RWPE2 (cell line): ENCODE results near the gene HUS1.
"Not testable (repeated sequence)": the region's sequence is repeated elsewhere in the genome, so short reads cannot be mapped to it uniquely, and the experiment has no call there.

Source experiments
- ATAC-seq: fragments of 200-7000 bp; cut with Tn5 transposase; 3 replicates; pipeline ENCODE4 v1.9.1; 2021; ENCODE audit warnings: low read depth
- DNase-seq: peaks from one replicate; pipeline ENCODE4 v3.0.0-alpha.2; 2020; ENCODE audit warnings: low spot score
- H3K27ac ChIP-seq: fragments of 450-650 bp; 2 replicates; pipeline ENCODE4 v1.5.1; 2017; ENCODE audit warnings: mild to moderate bottlenecking; ENCODE audit not compliant: poor library complexity, severe bottlenecking
- H3K27me3 ChIP-seq: fragments of 250-450 bp; sonication (Bioruptor Pico); 2 replicates; pipeline ENCODE4 v1.5.1; 2021; ENCODE audit warnings: mild to moderate bottlenecking, moderate library complexity; ENCODE audit not compliant: insufficient read depth, poor library complexity, severe bottlenecking
- H3K36me3 ChIP-seq: fragments of 250-450 bp; sonication (Bioruptor Pico); 2 replicates; pipeline ENCODE4 v1.5.1; 2020; ENCODE audit warnings: low read depth, mild to moderate bottlenecking, moderate library complexity
- H3K4me1 ChIP-seq: fragments of 250-450 bp; sonication (Bioruptor Pico); 2 replicates; pipeline ENCODE4 v1.5.1; 2021; ENCODE audit warnings: mild to moderate bottlenecking, moderate library complexity; ENCODE audit not compliant: insufficient read depth, poor library complexity, severe bottlenecking
- H3K4me3 ChIP-seq: fragments of 250-450 bp; sonication (Bioruptor Pico); 2 replicates; pipeline ENCODE4 v1.5.1; 2021; ENCODE audit warnings: mild to moderate bottlenecking, moderate library complexity; ENCODE audit not compliant: severe bottlenecking
- H3K9me3 ChIP-seq: fragments of 250-450 bp; sonication (Bioruptor Pico); 2 replicates; pipeline ENCODE4 v1.5.1; 2021; ENCODE audit warnings: mild to moderate bottlenecking, moderate library complexity; ENCODE audit not compliant: severe bottlenecking
- CTCF ChIP-seq: fragments of 450-650 bp; IDR thresholded peaks from one replicate; pipeline ENCODE4 v1.5.1; 2017; ENCODE audit warnings: mild to moderate bottlenecking, moderate library complexity; ENCODE audit not compliant: poor library complexity, severe bottlenecking

HUS1 gene

GRCh38 chr7:48004638-48005037 lies 25.2 kb upstream of the HUS1 start:
- DNase-seq (no peak), ATAC-seq (no peak)
- peaks cover 11% of the 10 kb centered on the region for H3K4me1 ChIP-seq
- no peak overlapping the region for H3K27ac ChIP-seq
- TF ChIP-seq CTCF = no peak
- no peaks in the 10 kb centered on the region for H3K36me3 ChIP-seq
- no peak overlapping the region for H3K4me3 ChIP-seq
- H3K9me3 ChIP-seq = no peaks in the 10 kb centered on the region
- H3K27me3 ChIP-seq = no peaks in the 10 kb centered on the region

- H3K36me3 ChIP-seq = no peaks in the 10 kb centered on the region
- no peaks in the 10 kb centered on the region for H3K27me3 ChIP-seq
- no peak overlapping the region for H3K4me3 ChIP-seq
- no peak for DNase-seq
- H3K9me3 ChIP-seq = no peaks in the 10 kb centered on the region
- no peak overlapping the region for H3K27ac ChIP-seq
- H3K4me1 ChIP-seq = peaks cover 11% of the 10 kb centered on the region
- TF ChIP-seq CTCF = no peak
- no peak for ATAC-seq
These were observed 24.6 kb upstream of the HUS1 start for GRCh38 chr7:48004032-48004431.

- peak overlapping the region; percentile 28 for H3K27ac ChIP-seq
- ATAC-seq (peak; percentile 71), DNase-seq (peak; percentile 72)
- not testable (repeated sequence) for H3K4me3 ChIP-seq, H3K9me3 ChIP-seq, H3K27me3 ChIP-seq, H3K36me3 ChIP-seq
- peaks cover 11% of the 10 kb centered on the region for H3K4me1 ChIP-seq
These were observed 20.7 kb upstream of the HUS1 start for GRCh38 chr7:48000164-48000563.

- Histone ChIP-seq H3K27ac (no peak overlapping the region), H3K36me3 (no peaks in the 10 kb centered on the region), H3K9me3 (no peaks in the 10 kb centered on the region), H3K4me3 (no peak overlapping the region), H3K4me1 (peaks cover 11% of the 10 kb centered on the region), H3K27me3 (no peaks in the 10 kb centered on the region)
- DNase-seq (no peak), ATAC-seq (no peak)
- no peak for TF ChIP-seq CTCF
These were observed 20.0 kb upstream of the HUS1 start for GRCh38 chr7:47999413-47999812.

GRCh38 chr7:47992446-47992845 lies 13.0 kb upstream of the HUS1 start:
- Histone ChIP-seq H3K27me3 (no peaks in the 10 kb centered on the region), H3K36me3 (no peaks in the 10 kb centered on the region), H3K9me3 (no peaks in the 10 kb centered on the region), H3K4me1 (peaks cover 3% of the 10 kb centered on the region), H3K27ac (peak overlapping the region; percentile 9), H3K4me3 (no peak overlapping the region)
- no peak for TF ChIP-seq CTCF
- ATAC-seq = no peak
- no peak for DNase-seq
